Measurements from ENCODE around the gene NEO1.

- no peak for TF ChIP-seq CTCF (IDR thresholded peaks at IDR 0.05; ENCODE audit: borderline replicate concordance, extremely low read depth, low read length, poor library complexity, severe bottlenecking)
- no peak for TF ChIP-seq EZH2 (IDR thresholded peaks at IDR 0.05; ENCODE audit: borderline replicate concordance, low read depth, low read length, severe bottlenecking)
Observed at GRCh38 chr15:73334086-73334485, 281.8 kb downstream of the NEO1 start.
